GM12891 (cell line): ENCODE results near the gene HDDC2.
A peak's percentile ranks its signal among the peaks of the same experiment; 100 is the strongest.

Source experiments
- DNase-seq: peaks from one replicate; pipeline ENCODE4 v3.0.0; 2011; ENCODE audit warnings: low spot score; ENCODE audit not compliant: insufficient read length
- FAIRE-seq: peaks from 2 replicates; lab custom pipeline; 2011; peaks lifted over from hg19 to GRCh38; lab: Jason Lieb, UNC
- PAX5 ChIP-seq: IDR thresholded peaks from 2 replicates; pipeline ENCODE4 v1.6.1; 2011; ENCODE audit warnings: low read length, moderate library complexity, mild to moderate bottlenecking; ENCODE audit not compliant: insufficient read depth, severe bottlenecking
- POLR2A ChIP-seq: IDR thresholded peaks from 2 replicates; pipeline ENCODE4 v1.6.1; 2011; ENCODE audit warnings: low read depth, low read length, control low read depth
- POLR2AphosphoS5 ChIP-seq: IDR thresholded peaks from 2 replicates; pipeline ENCODE4 v1.6.1; 2011; ENCODE audit warnings: low read depth, low read length, control low read depth
- POU2F2 ChIP-seq: IDR thresholded peaks from 2 replicates; pipeline ENCODE4 v1.6.1; 2011; ENCODE audit warnings: low read depth, mild to moderate bottlenecking, control low read depth, low read length, moderate library complexity
- SPI1 ChIP-seq: IDR thresholded peaks from 2 replicates; pipeline ENCODE4 v1.6.1; 2011; ENCODE audit warnings: low read depth, low read length, control low read depth
- TAF1 ChIP-seq: IDR thresholded peaks from 2 replicates; pipeline ENCODE4 v1.6.1; 2011; ENCODE audit warnings: low read depth, low read length, control low read depth

HDDC2 gene

DNA sequence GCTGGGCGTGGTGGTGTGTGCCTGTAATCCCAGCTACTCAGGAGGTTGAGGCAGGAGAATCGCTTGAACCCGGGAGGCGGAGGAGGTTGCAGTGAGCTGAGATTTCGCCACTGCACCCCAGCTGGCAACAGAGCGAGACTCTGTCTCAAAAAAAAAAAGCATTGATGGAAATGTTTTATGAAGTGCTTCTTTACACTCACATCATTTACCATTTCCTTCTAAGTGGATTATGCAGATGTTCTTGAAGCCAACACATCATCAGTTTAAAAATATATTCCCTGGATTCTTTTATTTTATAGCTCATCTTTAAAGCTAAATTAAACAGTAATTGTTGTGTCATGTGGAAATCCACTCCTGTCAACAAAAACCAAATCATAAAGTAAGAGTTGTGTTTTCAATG is 35.9 kb upstream of the HDDC2 start:
- TF ChIP-seq PAX5: no peak
- no peak for TF ChIP-seq POLR2A
- TF ChIP-seq POLR2AphosphoS5: no peak
- TF ChIP-seq POU2F2: no peak
- no peak for TF ChIP-seq TAF1
- TF ChIP-seq SPI1: no peak
- no peak for DNase-seq
- FAIRE-seq: no peak

DNA sequence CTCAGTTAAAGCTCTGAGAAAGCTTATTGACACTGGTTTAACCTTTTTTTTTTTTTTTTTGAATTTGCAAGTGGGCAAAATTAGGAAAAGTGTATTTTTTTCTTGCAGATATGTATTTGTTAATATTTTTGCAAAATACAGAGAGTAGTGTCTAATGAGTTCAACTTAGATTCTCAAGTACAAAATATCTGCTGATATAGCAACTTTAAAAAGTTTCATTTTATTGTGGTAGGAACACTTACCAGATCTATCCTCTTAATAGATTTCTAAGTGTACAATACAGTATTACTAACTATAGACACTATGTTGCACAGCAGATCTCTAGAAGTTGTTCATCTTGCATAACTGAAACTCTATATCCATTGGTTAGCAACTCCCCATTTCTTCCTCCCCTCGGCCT is 30.9 kb upstream of the HDDC2 start:
- no peak for DNase-seq
- TF ChIP-seq TAF1 (no peak), POLR2AphosphoS5 (no peak)
- FAIRE-seq: no peak

DNA sequence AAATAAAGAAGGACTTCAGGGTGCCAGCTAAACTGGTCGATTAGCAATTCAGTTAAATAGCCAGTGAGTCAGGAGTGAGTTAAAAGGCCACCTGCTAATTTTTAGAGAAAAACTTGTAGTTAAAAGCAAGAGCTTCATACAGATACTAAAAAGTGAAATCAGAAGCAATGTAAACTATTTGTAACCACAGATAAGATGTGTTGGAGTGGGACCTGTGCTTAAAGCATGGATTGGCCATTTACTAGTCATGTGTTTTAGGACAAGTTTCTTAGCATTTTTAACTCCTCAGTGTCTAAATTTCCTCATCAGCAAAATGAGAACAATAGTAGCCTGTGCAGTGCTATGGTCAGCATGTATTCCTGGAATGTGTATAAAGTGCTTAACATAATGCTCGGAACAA is 23.8 kb upstream of the HDDC2 start:
- FAIRE-seq (no peak), DNase-seq (no peak)
- TF ChIP-seq TAF1: no peak

DNA sequence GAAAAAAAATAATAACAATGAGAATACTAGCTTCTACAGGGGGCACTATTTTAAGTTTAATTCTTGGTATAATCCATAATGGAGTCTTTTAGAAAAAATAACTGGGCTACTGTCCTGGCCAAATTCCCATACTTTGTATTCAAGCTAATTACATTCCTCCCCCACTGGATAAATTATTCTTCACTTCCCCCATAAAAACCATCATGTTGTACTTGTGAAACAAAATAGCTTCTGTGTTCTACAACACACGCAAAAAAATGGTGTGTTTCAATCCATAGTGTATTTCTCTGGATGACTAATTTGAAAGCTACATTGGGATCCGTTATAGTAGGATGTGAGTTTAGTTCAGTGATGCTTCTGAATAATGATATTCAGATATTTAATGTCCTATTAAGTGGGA is 21.6 kb upstream of the HDDC2 start:
- DNase-seq (no peak), FAIRE-seq (no peak)
- TF ChIP-seq POLR2A (no peak), PAX5 (no peak), POLR2AphosphoS5 (no peak), POU2F2 (no peak), TAF1 (no peak), SPI1 (no peak)

DNA sequence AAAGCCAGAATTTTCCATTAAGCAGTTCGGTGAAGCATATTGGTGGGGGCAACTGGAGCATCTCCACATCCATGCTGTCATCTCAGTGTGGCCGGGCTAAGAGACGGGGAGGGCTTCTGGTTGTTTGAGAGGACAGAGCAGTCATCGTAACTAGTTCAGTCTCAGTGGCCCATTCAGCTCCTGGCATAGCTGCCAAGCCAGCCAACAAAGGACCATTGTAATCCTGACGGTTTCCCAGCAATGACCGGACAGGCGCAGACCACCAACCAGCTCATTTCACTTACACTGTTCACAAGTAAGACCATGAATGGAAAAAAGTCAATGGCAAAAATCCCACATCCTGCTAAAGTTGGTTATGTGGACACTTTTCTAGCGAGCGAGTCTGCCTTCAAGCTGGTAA is 14.9 kb upstream of the HDDC2 start:
- TF ChIP-seq POU2F2 (no peak), POLR2A (no peak), TAF1 (no peak), SPI1 (no peak), PAX5 (no peak), POLR2AphosphoS5 (no peak)
- FAIRE-seq (no peak), DNase-seq (no peak)

DNA sequence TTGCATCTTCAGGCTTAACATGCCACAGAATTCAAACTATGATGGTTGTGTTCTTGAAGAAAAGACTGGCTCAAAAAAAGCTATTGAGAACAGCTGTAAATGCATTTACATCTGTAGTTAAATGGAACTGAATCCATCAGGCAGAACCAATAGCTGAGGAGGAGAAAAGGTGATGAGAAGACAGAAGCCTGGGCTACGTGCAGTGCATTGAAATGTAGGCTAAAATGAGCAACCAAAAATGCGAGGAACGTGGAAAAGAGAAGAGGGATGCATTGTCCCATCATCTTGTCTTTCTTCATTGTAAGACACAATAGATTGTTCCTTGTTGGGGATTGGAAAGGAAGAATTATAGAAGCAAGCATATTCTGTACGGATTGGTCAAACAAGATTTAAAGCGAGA is 13.8 kb upstream of the HDDC2 start:
- FAIRE-seq (no peak), DNase-seq (no peak)
- TF ChIP-seq POLR2A (no peak), POU2F2 (no peak), POLR2AphosphoS5 (no peak), PAX5 (no peak), SPI1 (no peak), TAF1 (no peak)

DNA sequence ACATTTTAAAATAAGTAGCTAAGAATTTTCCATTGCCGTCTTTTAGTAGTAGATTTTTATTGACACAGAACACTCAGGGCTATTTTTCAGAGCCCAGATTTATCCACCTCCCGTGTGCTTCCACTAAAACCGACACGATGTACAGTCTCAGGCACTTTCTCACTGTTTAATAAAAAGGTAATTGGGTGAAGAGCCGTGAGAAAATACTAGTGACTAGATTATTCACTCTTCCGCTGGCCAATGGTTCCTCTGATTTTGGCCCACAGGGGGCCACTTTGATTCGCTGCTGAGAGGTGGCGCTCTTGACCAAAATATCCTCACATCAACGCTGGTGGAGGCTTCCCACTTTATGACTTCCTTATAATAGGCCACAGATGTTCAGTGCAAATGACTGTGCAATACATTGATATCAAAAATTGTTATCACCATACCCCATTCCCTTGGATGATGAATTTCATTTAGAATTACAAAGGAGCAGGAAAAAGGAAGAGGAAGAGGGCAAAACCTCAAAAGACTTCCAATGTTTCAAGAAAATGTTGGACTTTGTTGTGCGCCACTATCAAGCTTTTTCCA is 12.3 kb upstream of the HDDC2 start:
- FAIRE-seq (peak; percentile 81), DNase-seq (peak; percentile 17)
- TF ChIP-seq SPI1 (peak; percentile 50; the same call in 1 of the 2 replicates), POU2F2 (no peak)

DNA sequence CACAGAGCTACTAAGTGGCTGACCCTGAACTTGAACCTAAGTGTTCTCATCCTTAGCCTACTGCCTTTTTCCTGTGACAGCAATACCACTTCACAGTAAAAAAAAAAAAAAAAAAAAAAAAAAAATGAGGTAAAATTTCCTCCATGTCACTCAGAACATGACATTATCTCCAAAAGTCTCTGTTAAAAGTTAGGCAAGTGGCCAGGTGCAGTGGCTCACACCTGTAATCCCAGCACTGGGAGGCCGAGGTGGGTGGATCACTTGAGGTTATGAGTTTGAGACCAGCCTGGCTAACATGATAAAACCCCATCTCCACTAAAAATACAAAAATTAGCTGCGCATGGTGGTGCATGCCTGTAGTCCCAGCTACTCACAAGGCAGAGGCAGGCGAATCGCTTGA is 11.2 kb upstream of the HDDC2 start:
- FAIRE-seq: no peak
- TF ChIP-seq POU2F2: no peak
- TF ChIP-seq PAX5: no peak
- no peak for TF ChIP-seq POLR2A
- TF ChIP-seq TAF1: no peak
- TF ChIP-seq SPI1: no peak
- TF ChIP-seq POLR2AphosphoS5: no peak
- no peak for DNase-seq

DNA sequence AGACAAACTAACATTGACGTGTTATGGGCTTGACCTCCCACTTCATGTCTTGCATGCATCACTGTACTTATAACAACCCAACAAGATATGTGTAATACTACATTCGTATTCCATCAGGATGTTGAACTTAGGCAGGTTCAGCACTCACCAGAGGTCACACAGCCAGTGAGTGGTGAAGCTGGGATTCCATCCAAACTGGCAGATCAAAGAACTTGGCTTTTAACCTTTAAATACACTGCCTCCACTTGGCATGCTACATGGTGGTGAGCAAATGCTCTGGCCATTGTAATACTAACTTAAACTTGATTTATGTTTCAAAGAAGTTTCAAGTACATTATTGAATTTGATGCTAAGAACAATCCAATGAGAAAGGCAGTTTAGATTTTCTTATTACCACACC is 10.7 kb upstream of the HDDC2 start:
- no peak for TF ChIP-seq POLR2AphosphoS5
- TF ChIP-seq SPI1: no peak
- no peak for TF ChIP-seq POU2F2
- no peak for TF ChIP-seq POLR2A
- TF ChIP-seq PAX5: no peak
- TF ChIP-seq TAF1: no peak
- FAIRE-seq: no peak
- DNase-seq: no peak

DNA sequence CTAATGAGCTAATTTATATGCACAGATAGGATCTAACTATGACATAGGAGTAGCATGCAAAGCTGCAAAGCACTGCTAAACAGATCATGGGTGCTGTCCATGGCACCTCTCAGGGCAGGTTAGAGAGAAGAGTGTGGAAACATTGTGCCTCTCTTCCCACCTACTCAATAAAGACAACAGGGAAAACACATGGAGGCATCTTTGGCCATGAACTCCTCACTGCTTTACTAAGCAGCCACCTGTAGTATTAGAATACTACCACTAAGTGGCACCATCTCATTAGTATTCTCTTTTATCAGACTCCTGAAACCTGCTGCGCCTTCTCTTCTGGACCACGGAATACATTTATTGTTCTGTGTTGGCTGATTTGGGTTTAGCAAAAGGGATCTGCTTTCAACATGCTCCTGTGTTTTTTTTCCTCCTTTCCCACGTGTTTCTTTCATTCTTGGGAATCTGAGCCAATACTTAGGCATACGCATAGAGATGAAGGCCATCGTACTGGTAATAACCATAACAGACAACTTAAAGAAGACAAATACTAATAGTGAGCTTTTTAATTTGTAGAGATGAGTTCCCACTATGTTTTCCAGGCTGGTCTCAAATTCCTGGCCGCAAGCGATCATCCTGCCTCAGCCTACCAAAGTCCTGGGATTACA is 9.4 kb upstream of the HDDC2 start:
- DNase-seq (no peak), FAIRE-seq (peak; percentile 78)
- TF ChIP-seq PAX5: no peak
- TF ChIP-seq POU2F2: no peak
- TF ChIP-seq POLR2A: no peak
- TF ChIP-seq SPI1: no peak
- no peak for TF ChIP-seq TAF1
- TF ChIP-seq POLR2AphosphoS5: no peak
